ENCODE data around the gene VSIG4. TPM values are rescaled to one million over a fixed set of nuclear protein-coding genes. Genes with fewer than 3 reads are reported as not detected.

VSIG4 gene
- polyA plus RNA-seq, 1 of the 3 experiments (the other 2 are of a cell fraction), result not detected

DNA sequence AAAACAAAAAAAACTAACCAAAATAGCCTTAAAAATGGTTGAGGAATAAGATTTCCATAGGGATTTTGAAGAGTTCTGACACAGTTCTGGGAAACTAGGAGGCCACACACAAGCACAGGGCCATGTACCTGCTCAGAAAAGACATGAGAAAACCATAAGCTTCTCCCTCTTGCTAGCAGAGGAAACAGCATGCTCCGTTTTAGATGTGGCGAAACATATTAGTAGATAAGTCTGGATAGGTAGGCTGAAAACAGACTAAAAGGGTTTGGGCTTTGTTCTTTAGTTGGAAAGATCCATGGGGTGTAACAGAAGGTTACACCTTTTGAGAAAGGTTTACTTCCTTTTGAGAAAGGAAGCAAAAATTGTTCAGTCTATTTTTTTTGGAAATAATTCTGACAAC is 10.9 kb downstream of the VSIG4 start:
- Histone ChIP-seq H3K4me1 (ENCODE audit: control insufficient read depth in 1 of 2, insufficient read depth in 2 of 2, low read depth in 1 of 2, low read length in 1 of 2) (no peaks in the 10 kb centered on the region), H3K36me3 (replicated peaks in 1 of 2; ENCODE audit: control insufficient read depth in 1 of 2, insufficient read depth in 2 of 2, low read length in 1 of 2) (no peaks in the 10 kb centered on the region), H3K9me3 (no peaks in the 10 kb centered on the region), H3F3A (replicated peaks; ENCODE audit: insufficient read depth) (no peaks in the 10 kb centered on the region), H2AFZ (ENCODE audit: low read depth) (no peak overlapping the region), H4K20me1 (ENCODE audit: insufficient read depth) (no peaks in the 10 kb centered on the region), H3K27me3 (ENCODE audit: insufficient read depth) (no peaks in the 10 kb centered on the region), H3K4me3 (ENCODE audit: low read depth in 2 of 2, low read length in 1 of 2) (no peak overlapping the region), H3K79me2 (ENCODE audit: insufficient read depth) (no peaks in the 10 kb centered on the region), H3K27ac (ENCODE audit: low read depth in 2 of 2, low read length in 1 of 2) (no peak overlapping the region), H3K4me2 (no peak overlapping the region), H3K9me2 (no peaks in the 10 kb centered on the region), H3K9ac (no peak overlapping the region)
- 0% methylated on average over 2 of the region's 2 CpGs for WGBS (ENCODE audit: low lambda C conversion rate)
- no peak for DNase-seq
- POLR2A ChIA-PET, result no interaction called here
- CTCF ChIA-PET, result no interaction called here
- TF ChIP-seq EZH2phosphoT487 (IDR thresholded peaks at IDR 0.05; ENCODE audit: borderline replicate concordance, low read depth) (no peak), RFX5 (IDR thresholded peaks at IDR 0.05; ENCODE audit: low read length) (no peak)
- TF ChIP-seq, protein P1, sequence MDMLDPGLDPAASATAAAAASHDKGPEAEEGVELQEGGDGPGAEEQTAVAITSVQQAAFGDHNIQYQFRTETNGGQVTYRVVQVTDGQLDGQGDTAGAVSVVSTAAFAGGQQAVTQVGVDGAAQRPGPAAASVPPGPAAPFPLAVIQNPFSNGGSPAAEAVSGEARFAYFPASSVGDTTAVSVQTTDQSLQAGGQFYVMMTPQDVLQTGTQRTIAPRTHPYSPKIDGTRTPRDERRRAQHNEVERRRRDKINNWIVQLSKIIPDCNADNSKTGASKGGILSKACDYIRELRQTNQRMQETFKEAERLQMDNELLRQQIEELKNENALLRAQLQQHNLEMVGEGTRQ (IDR thresholded peaks at IDR 0.05; ENCODE audit: borderline replicate concordance, low read depth, low read length), result no peak

GRCh38 chrX:66024570-66024969 is 15.3 kb downstream of the VSIG4 start:
- WGBS (ENCODE audit: low lambda C conversion rate), result 0% methylated on average over 2 of the region's 2 CpGs
- POLR2A ChIA-PET, result no interaction called here
- CTCF ChIA-PET, result no interaction called here

More at GRCh38 chrX:66024570-66024969, 15.3 kb downstream of the VSIG4 start:
- no peak overlapping the region for H2AFZ ChIP-seq (ENCODE audit: low read depth)
- H3K36me3 ChIP-seq (replicated peaks in 1 of 2; ENCODE audit: control insufficient read depth in 1 of 2, insufficient read depth in 2 of 2, low read length in 1 of 2), result no peaks in the 10 kb centered on the region
- H3K4me3 ChIP-seq (ENCODE audit: low read depth in 2 of 2, low read length in 1 of 2), result no peak overlapping the region
- H4K20me1 ChIP-seq (ENCODE audit: insufficient read depth), result no peaks in the 10 kb centered on the region
- no peak overlapping the region for H3K9ac ChIP-seq
- no peaks in the 10 kb centered on the region for H3K4me1 ChIP-seq (ENCODE audit: control insufficient read depth in 1 of 2, insufficient read depth in 2 of 2, low read depth in 1 of 2, low read length in 1 of 2)
- H3K27ac ChIP-seq (ENCODE audit: low read depth in 2 of 2, low read length in 1 of 2), result no peak overlapping the region
- H3K79me2 ChIP-seq (ENCODE audit: insufficient read depth), result no peaks in the 10 kb centered on the region
- no peaks in the 10 kb centered on the region for H3K9me3 ChIP-seq
- H3K4me2 ChIP-seq, result no peak overlapping the region
- DNase-seq, result no peak
- no peaks in the 10 kb centered on the region for H3F3A ChIP-seq (replicated peaks; ENCODE audit: insufficient read depth)
- H3K9me2 ChIP-seq, result no peaks in the 10 kb centered on the region
- TF ChIP-seq, protein P1 (IDR thresholded peaks at IDR 0.05; ENCODE audit: borderline replicate concordance, low read depth, low read length), result no peak
- no peak for TF ChIP-seq SIN3A (IDR thresholded peaks at IDR 0.05; ENCODE audit: borderline replicate concordance, low read depth, low read length)
- TF ChIP-seq SMC3 (IDR thresholded peaks at IDR 0.05; ENCODE audit: low read depth, low read length), result no peak
- TF ChIP-seq CTCF (IDR thresholded peaks at IDR 0.05), result no peak
- TF ChIP-seq RXRA (IDR thresholded peaks at IDR 0.05; ENCODE audit: borderline replicate concordance, low read depth), result no peak
- TF ChIP-seq EZH2phosphoT487 (IDR thresholded peaks at IDR 0.05; ENCODE audit: borderline replicate concordance, low read depth), result no peak
- TF ChIP-seq NFIC (IDR thresholded peaks at IDR 0.05; ENCODE audit: borderline replicate concordance), result no peak
- TF ChIP-seq REST (IDR thresholded peaks at IDR 0.05; ENCODE audit: low read depth, low read length), result no peak
- no peak for TF ChIP-seq FOSL2 (IDR thresholded peaks at IDR 0.05; ENCODE audit: borderline replicate concordance, low read depth)
- TF ChIP-seq TAF1 (IDR thresholded peaks at IDR 0.05; ENCODE audit: borderline replicate concordance, low read depth, low read length), result no peak
- no peak for TF ChIP-seq MEF2A (IDR thresholded peaks at IDR 0.05; ENCODE audit: borderline replicate concordance, low read depth)
- no peak for TF ChIP-seq POLR2AphosphoS5 (IDR thresholded peaks at IDR 0.05; ENCODE audit: low read depth, low read length)
- no peak for TF ChIP-seq NRF1 (IDR thresholded peaks at IDR 0.05; ENCODE audit: low read depth, low read length)
- no peak for TF ChIP-seq FOXJ3 (CRISPR knock-in tag; IDR thresholded peaks at IDR 0.05)
- H3K27me3 ChIP-seq (ENCODE audit: insufficient read depth), result no peaks in the 10 kb centered on the region

Measured in SK-N-SH (cell line).